Peyer's patch (tissue), 4 donors: ENCODE measurements around the gene DUSP28.

Source experiments
- POLR2A ChIP-seq, 2 donors: fragments of 450-650 bp; IDR thresholded peaks; one replicate each; pipeline ENCODE4 v1.5.1; 2017; ENCODE audit warnings: antibody characterized with exemption in 2 of 2, mild to moderate bottlenecking in 2 of 2, moderate library complexity in 2 of 2
- TF ChIP-seq, protein P1 (sequence below), 6 experiments: fragments of 450-650 bp in 4 of 6; fragments of 200-600 bp in 2 of 6; sonication (generic) in 1 of 6; IDR thresholded peaks; one replicate each; pipeline ENCODE4 v1.5.1; 2017 to 2019; ENCODE audit warnings: antibody characterized with exemption in 6 of 6, mild to moderate bottlenecking in 3 of 6, moderate library complexity in 1 of 6

- TF ChIP-seq, protein P1, sequence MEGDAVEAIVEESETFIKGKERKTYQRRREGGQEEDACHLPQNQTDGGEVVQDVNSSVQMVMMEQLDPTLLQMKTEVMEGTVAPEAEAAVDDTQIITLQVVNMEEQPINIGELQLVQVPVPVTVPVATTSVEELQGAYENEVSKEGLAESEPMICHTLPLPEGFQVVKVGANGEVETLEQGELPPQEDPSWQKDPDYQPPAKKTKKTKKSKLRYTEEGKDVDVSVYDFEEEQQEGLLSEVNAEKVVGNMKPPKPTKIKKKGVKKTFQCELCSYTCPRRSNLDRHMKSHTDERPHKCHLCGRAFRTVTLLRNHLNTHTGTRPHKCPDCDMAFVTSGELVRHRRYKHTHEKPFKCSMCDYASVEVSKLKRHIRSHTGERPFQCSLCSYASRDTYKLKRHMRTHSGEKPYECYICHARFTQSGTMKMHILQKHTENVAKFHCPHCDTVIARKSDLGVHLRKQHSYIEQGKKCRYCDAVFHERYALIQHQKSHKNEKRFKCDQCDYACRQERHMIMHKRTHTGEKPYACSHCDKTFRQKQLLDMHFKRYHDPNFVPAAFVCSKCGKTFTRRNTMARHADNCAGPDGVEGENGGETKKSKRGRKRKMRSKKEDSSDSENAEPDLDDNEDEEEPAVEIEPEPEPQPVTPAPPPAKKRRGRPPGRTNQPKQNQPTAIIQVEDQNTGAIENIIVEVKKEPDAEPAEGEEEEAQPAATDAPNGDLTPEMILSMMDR (IDR thresholded peaks at IDR 0.05): no peak
- TF ChIP-seq POLR2A (IDR thresholded peaks at IDR 0.05): no peak
Measured at GRCh38 chr2:240596491-240596931, 36.4 kb downstream of the DUSP28 start.
